HG02840 (cell line): ENCODE results near the gene TUBB8.
"Not testable (repeated sequence)": the region's sequence is repeated elsewhere in the genome, so short reads cannot be mapped to it uniquely, and the experiment has no call there.

Experiments used
- ATAC-seq: cut with Tn5 transposase; IDR thresholded peaks from one replicate; pipeline ENCODE4 v1.9.1; 2021; ENCODE audit warnings: mild to moderate bottlenecking, moderate library complexity, moderate number of reproducible peaks; ENCODE audit not compliant: unreplicated experiment, low FRiP score

TUBB8 gene

DNA sequence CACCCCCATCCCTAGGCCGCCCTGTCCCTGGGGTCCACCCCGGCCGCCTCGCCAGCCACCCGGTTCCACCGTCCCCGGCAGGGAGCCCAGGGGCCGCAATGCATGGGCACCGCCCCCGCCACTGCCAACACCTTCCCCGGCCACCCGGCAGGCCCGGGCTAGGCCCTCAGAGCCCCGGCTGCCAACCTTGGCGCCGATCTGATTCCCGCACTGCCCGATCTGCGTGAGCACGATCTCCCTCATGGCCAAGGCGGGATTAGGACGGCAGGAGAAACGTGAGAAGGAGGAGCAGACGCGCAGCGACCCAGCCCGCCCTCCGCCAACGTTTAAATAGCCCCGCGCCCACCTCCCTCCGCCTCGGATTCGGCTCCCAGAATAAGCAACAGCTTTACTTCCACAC lies at the start of gene TUBB8:
Gene TUBB8 (minus strand): TSS at position 301 of the 400 bp plus-strand sequence. CDS start 58 bp downstream, at position 243.
- ATAC-seq, result no peak

DNA sequence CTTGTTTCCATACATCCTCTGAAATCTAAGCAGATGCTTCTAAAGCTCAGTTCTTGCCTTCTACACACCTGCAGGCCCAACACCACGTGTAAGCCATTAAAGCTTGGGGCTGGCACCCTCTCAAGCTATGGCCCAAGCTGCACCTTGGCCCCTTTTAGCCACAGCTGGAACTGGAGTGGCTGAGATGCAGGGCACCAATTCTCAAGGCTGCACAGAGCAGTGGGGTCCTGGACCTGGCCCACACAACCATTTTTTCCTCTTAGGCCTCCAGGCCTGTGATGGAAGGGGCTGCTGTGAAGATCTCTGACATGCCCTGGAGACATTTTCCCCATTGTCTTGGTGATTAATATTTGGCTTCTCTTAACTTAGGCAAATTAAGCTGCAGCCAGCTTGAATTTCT lies 47.4 kb upstream of the TUBB8 start:
- no peak for ATAC-seq

GRCh38 chr10:95356-96115 lies 46.4 kb upstream of the TUBB8 start:
- no peak for ATAC-seq

GRCh38 chr10:94613-95012 lies 45.5 kb upstream of the TUBB8 start:
- no peak for ATAC-seq

GRCh38 chr10:92846-93245 lies 43.8 kb upstream of the TUBB8 start:
- no peak for ATAC-seq

DNA sequence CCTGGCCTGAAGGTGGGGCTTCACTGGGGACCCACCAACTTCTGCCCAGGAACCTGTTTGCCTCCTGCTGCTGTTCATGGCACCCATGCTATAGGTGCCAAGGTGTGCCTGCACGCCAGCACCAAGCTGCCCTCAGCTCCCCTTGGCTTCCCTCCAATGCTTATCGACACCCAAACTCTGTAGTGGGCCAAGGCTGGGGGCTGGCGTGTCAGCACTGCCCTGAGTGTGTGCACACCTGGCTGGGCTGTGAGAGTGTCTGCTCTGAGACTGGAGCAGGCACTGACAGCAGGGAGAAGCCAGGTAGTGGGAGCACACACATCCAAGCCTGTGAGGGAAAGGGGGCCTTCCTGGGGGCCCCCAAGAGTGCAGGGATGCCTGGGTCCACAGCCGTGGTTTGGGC lies 43.1 kb upstream of the TUBB8 start:
- ATAC-seq, result no peak

DNA sequence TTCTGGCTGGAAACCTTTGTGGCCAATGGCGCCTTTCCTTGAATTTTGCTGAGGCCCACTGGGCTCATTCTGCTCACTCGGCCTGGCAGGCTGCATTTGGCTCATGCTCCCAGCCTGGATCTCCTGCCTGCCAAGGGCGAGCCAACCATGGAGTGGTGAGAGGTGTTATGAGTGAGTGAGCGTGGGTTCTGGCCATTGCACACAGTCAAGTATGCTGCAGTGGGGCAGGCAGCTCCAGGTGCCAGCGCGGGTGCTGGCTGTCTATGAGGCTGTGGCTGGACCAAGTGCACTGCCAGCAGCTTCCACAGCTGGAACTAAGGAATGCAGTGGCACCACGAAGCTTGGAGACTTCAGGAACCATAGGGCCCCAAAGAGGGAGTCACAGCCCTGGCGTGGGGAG lies 42.2 kb upstream of the TUBB8 start:
- ATAC-seq, result no peak

DNA sequence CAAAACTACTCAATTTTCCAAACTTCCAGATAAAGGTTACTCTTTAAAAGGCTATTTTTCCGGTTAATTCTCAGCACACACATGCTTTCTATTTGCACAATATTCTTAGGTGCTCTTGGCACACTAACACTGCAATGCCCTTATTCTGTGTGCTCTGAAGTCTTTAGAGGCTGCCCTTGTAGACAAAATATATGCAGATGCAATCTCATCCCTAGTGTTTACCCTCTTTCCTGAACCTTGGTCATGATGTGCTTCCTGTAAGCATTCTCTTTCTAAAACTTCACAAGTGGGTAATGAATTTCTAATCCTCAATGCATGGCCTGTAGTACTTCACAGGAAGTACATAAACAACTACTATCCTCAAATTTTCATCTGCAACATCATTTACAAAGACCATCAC lies 41.1 kb upstream of the TUBB8 start:
- no peak for ATAC-seq

GRCh38 chr10:89248-89647 lies 40.2 kb upstream of the TUBB8 start:
- ATAC-seq, result no peak

DNA sequence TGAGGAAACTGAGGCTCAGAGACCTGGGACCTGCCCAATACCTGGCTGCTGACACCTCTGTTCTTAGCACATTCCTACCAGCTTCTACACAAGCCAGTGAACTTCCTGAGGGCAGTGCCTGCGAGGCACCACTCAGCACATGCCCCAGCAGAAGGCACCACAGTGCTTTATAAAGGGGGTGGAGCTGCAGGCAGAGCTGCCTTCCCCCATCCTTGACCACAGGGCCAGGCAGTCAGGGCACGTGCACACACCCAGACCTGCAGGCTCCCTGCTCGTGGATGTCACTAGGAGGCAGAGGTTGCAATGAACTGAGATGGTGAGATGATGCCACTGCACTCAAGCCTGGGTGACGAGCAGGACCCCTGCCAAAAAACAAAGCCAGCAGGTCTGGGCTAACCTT lies 39.2 kb upstream of the TUBB8 start:
- no peak for ATAC-seq

DNA sequence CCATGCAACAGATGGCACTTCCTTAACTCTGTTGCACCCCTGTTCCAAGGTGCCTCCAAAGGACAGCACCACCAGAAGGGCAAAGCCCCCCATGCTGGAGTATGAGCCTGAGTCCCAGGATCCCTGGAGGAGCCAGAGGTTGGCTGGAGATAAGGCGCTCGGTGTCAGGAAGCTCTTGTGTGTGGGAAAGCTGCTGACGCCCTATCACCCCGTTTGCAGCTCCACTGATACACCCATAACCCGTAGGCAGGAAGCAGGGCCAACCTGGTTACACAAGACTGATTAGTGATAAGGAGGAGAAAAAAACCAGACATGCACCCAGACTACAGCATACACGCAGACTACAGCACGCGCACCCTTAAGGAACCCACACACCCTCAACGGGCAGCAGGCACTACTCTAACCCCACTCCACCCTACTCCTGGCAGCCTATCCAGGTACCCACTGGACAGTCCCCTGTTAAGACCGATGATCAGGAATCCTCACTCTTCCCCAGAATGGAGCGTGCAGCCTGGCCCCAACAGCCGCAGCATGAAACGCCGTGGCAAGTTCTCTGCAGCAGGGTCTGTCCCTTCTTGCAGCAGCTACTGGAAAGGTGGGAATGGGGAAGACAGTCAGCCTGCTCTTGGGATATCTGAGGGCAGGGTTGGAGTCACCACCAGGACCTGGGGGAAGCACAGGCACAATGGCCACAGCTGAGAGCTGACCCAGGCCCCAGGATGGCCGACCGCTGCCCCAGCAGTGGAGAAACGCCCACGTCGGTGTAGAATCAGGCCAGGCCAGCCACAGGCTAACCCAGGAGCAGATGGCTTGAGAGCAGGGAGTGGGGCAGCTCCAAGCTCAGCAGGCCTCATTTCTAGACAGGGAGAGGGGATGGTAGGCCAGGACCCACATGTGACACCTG lies 38.3 kb upstream of the TUBB8 start:
- ATAC-seq, result no peak

- no peak for ATAC-seq
Observed at GRCh38 chr10:86031-86430, 36.9 kb upstream of the TUBB8 start.

DNA sequence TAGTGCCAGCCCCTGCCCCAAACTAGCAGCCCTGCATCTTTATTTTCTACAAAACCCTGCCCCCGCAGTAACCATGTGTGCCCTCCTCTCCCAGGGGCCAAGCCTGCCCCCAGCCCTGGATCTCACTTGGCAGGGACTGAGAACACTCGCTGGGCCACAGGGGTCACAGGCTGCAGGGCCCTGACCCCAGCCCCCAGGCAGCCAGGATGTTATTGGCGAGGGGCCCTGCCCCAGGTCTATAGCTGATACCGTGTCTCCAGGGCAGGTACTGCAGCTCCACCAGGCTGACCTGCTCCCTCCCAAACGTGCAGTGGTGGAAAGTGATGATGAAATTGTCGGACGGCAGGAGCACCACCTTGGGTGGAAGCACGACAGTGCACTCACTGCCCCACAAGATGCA lies 35.9 kb upstream of the TUBB8 start:
- ATAC-seq, result no peak

- no peak for ATAC-seq
Observed at GRCh38 chr10:83930-84530, 34.9 kb upstream of the TUBB8 start.

GRCh38 chr10:80477-81105 lies 31.5 kb upstream of the TUBB8 start:
- ATAC-seq, result no peak

- ATAC-seq, result no peak
Observed at GRCh38 chr10:79532-80215, 30.6 kb upstream of the TUBB8 start.

DNA sequence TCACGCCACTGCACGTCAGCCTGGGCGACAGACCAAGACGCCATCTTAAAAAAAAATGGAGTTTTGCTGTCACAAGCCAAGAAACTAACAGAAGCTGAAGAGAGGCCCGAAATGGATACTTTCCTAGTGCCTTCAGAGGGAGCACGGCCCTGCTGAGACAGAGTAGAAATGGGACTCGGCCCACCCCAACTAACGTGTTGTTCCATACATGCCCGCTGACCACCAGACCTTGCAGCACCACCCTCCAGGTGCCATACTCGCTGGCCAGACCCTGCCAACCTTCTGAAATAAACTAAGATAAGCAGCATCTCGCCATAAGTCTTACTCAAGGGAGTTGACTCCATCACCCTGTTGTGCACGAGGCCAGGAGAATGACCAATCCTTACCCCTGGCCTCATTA lies 29.5 kb upstream of the TUBB8 start:
- no peak for ATAC-seq

- not testable (repeated sequence) for ATAC-seq
Observed at GRCh38 chr10:74266-74621, 25.1 kb upstream of the TUBB8 start.

DNA sequence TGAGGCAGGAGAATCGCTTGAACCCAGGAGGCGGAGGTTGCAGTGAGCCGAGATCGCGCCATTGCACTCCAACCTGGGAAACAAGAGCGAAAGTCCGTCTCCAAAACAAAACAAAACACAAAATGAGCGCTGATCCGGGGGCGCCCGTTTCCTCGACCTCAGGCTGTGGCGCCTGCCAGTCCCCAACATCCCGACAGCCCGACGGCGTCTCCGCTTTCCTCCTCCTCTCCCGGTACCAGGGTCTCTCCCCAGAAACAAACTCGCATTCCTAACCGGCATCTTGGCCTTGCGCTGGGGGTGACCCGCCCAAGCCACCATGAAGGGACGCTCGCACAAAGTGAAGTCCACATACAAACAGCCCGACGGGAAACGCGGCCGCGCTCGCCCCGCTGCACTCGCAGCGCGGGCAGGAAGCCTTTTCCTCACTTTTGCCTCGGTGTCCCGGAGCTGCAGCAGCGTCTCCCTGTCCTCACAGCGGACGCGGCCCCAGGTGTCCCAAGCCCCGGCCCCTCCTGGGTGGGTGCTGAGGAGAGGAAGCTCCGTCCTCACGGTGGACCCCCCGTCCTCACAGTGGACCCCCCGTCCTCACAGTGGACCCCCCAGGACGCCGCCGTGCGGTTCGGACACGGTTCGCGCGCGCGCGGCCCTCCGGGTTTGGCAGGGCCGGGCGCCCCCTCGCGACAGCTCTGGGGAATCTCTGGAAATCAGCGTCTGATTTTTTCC lies 24.6 kb upstream of the TUBB8 start:
- ATAC-seq, result not testable (repeated sequence)

GRCh38 chr10:68156-68555 lies 19.1 kb upstream of the TUBB8 start:
- ATAC-seq, result not testable (repeated sequence)
